NCI-H1417 (cell line): Measurements from ENCODE around the gene BMP5.

Experiments used
- DNase-seq, 3 experiments: peaks; one replicate each; lab custom pipeline; 2025; lab: John Stamatoyannopoulos, UW

Gene BMP5

GRCh38 chr6:55872866-55873265 lies 2.5 kb downstream of the BMP5 start:
- no peak for DNase-seq

DNA sequence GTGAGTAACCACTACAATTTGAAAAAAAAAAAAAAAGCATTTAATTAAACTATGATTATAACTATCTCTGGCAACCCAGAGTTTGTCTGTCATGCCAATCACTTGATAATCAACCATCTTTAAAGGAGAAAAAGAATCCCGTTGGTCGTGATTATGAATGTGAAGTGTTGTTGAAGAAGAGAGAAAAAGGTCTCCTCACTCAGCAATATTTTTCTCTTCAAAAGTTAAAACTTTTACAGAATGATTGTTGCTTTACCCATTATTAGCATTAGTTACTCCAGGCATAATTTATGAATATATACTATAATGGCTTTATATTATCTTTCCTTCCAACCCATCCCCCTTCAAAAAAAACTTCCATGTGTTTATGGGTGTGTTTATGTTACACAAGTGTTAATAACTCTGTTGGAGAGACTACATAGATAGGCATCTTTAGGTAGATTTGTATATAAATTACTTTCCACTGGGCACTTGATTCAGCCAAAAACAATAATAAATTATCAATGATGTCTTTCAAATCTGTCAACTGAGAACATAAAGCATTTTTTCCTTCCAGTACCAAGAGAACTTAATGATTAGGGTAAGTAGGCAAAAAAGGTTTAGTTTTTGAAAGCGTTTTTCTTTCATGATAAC lies 5.1 kb downstream of the BMP5 start:
- no peak for DNase-seq

- DNase-seq, result peak in 1 of 3 experiments; percentile 33
Measured at GRCh38 chr6:55869674-55870073, 5.7 kb downstream of the BMP5 start.

DNA sequence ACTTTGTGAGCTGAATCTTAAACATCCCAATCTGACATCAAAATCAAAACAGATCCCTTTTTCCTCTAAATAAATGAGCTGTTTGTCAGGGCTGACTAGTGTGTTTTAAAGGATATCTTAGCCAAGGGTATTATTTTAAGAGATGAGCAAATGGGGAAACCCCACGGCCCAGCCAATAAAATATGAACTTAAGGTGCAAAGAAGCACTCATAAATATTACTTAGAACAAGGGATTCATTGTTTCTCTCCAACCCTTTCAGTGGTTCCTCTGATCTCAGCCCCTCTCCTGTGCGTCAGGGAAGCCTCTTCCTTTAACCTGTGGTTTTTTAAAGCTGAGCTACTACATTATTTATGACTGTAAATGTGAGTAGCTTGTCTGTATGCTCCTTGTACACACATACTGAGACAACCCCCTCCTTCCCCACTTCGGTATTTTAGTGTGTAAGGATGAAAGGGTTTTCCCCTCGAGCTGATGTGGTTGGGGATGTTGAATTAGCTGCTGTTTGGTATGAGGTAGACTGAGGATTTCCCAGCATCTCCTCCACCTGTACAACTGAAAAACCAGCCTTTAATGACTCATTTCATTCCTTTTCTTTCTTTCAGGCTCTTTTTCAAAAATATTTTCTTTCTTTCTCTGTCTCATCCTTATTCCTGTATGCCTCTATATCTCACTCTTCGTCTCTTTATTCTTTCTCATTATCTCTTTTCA lies 6.5 kb downstream of the BMP5 start:
- DNase-seq, result peak; percentile 8 to 88 (median 27)

GRCh38 chr6:55868176-55868575 lies 7.2 kb downstream of the BMP5 start:
- no peak for DNase-seq

DNA sequence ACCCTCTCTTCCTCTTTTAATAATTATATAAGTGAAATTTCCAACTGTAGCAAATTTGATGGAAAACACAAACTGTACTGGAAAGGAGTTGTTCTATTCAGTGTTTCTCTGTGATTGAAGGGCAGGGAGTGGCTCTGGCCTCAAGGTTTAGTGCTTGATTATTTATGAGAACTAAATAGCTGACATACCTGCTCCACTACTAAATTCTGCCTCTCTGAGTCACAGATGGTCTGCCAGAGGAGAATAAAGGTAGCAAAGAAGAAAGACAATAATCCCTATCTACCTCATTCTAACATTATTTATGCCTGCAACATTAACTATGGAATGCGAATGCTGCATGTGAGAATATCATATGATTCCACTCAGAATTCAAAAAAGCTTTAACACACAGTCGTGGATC lies 9.3 kb downstream of the BMP5 start:
- DNase-seq, result no peak

DNA sequence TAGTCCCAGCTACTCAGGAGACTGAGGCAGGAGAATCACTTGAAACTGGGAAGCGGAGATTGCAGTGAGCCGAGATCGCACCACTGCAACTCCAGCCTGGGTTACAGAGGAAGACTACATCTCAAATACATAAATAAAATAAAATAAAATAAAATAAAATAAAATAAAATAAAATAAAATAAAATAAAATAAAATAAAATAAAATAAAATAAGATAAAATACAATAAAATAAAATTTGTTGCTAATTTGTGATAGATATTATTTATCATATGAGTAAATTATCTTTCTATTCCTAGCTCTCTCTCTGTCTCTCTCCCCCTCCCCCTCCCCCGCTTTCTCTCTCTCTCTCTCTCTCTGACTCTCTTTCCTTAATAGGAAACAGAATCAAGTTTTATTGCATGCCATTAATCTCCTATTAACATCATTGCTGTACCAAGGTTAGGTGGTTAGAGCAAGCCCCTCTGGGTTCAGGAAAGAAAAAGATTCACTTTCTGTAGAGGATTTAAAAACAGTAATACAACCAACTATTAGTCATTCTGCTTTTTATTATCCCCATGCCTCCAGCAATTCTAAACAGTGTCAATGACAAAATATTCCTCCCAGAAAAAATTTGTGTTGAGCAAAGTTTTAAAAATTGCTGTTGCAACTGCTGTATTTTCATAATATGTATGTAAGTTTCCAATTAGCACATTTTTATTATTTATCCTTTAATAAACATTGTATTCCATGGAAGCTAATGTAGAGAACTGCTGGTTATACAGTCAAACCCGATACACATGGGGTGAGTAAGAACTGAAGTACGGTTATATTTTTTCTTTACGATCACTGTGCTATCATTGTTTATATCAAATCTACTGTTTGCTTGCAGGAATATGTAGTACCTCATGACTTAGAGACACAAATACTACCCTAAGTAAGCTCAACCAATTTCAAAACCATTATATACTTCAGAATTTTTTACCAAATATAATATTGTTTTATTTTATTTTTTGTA lies 22.1 kb downstream of the BMP5 start:
- no peak for DNase-seq

DNA sequence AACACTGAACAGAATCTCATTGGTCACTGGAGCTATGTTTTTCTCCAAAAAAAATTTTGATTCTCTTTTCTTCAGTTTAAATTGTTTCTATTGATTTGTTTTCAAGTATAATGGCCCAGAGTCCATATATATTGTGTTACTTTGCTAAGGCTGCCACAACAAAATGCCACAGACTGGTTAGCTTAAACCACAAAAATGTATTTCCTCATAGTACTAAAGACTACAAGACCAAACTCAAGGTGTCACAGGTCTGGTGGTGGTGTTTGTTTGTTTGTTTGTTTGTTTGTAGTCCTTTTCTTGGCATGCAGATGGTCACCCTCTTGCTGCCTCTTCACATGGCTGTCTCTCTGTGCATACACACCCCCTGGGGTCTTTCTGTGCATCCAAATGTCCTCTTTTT lies 34.0 kb downstream of the BMP5 start:
- no peak for DNase-seq

DNA sequence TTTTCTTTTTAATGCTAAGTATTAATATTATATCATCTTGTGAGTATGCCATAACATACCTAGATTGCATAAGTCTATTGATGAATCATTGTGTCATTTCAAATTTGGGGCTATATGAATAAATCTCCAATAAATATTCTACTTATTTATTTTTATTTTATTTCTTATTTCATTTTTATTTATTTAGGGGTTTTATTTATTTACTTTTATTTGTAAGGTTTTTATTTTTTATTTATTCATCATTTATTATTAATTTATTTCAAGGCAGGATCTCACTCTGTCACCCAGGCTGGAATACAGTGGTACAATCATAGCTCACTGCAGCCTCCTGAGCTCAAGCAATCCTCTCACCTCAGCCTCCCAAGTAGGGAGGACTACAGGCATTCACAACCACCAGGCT lies 36.3 kb downstream of the BMP5 start:
- no peak for DNase-seq

- no peak for DNase-seq
Measured at GRCh38 chr6:55836945-55837344, 38.4 kb downstream of the BMP5 start.

DNA sequence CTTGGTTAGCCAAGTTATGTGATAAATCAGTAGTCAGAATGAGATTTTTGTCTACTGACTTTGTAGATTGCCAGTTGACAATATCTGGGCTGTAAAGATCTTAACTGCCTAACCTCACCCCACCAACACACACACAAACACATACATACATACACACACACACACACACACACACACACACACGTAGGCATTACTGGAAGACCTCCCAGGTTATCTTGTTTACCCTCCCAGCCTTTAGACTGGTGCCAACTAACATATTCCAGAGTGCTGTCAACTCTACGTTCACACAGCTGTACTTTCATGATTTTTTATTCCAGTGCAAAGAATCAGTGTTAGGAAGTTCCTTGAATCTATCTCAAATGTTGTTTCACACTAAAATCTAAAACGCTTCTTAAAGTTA lies 38.9 kb downstream of the BMP5 start:
- no peak for DNase-seq

DNA sequence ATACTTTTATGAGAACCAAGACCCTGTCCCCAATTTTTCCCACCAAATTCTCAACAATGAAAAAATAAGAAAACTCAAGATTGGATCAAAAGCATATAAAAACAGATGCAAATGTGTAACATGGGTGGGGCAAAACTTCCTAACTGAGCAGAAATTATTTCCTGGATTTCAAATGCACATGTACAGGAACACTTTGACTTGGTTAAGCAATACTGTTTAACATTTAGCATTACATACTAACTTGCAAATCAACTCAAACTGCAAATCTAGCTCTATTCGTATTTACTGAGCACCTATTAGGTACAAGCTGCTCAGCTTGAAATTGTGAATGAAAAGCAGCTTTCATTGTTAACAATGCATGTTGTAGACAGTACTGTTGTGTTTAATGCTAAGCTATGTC lies 40.2 kb downstream of the BMP5 start:
- DNase-seq, result no peak

GRCh38 chr6:55833284-55833683 lies 42.1 kb downstream of the BMP5 start:
- DNase-seq, result no peak

DNA sequence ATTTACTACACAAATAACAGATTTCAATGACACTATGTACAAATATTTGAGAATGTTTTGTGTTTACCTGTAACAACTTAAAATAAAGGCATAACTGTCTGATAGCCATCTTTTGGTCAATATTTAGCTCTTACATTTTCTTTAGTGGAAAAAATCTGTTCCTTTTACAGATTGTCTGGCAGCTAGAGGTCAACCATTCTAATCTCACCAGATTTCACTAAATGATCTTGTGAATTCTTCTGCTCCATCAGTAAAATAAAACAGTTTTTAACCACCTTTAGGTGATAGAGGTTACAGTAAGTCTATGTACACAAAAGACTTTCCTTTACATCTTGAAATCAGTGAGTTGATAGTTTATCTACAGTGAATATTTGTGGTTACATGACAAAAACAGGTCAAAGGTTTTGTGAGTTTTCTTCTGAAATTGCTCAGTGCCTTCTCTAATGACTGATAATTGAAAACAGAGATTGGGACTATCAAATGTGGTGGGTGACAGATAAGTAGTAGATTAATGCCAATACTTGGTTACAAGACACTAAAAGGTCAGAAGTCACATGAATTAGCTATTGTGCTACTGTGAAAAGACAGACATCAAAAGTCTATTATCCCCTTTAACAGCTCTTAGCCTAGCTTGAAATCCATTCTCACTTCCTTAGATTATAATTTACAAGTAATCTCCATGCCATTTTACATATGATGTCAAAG lies 47.4 kb downstream of the BMP5 start:
- DNase-seq, result peak in 1 of 3 experiments; percentile 14

GRCh38 chr6:55826941-55827340 lies 48.4 kb downstream of the BMP5 start:
- DNase-seq, result no peak

DNA sequence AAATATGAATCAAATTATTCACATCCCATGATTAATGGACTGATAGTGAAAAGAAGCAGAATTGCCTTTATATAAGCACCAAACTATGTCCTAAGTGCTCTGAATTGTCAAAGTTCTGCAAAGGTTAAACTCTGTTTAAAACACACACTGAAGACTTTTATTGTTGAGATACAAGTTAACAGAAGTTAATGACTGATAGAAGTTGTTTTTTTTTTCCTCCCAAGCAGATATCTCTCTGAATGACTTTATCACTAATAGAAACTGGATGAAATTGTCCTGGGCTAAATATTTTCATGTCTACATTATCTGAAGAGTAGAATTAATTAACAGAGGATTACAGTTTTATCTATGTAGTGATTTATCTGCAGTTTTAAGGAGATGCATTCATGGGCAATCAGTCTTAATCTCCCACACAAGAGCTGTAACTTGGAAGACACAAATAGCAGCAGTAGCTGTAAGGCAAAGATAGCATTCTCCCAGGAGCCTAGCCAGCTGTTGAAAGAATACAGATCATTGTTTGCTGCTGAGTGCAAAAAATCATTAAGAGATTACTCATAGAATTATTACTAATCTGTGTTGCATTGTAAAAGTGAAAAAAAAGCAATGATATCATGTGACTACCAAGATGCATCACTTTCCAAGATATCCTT lies 49.9 kb downstream of the BMP5 start:
- peak in 1 of 3 experiments; percentile 21 for DNase-seq

GRCh38 chr6:55822815-55823214 lies 52.6 kb downstream of the BMP5 start:
- no peak for DNase-seq

- DNase-seq, result no peak
Measured at GRCh38 chr6:55822005-55822404, 53.4 kb downstream of the BMP5 start.

DNA sequence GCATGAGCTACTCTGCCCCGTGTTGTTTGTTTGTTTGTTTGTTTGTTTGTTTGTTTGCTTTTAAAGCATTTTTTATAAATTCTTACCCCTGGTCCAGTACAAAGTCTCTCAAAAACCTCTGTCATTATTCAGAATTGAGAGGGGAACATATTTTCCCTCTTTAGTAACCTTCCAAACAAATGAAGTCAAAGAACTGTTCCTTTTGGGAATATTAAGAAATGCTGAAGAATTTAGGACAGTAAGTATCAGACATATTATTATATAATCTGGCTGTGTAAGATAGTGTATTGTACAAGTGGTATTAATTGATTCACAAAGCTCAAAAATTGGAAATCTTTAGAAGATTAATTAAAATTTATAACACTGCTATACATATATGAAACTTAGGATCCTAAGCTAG lies 54.7 kb downstream of the BMP5 start:
- DNase-seq, result no peak

DNA sequence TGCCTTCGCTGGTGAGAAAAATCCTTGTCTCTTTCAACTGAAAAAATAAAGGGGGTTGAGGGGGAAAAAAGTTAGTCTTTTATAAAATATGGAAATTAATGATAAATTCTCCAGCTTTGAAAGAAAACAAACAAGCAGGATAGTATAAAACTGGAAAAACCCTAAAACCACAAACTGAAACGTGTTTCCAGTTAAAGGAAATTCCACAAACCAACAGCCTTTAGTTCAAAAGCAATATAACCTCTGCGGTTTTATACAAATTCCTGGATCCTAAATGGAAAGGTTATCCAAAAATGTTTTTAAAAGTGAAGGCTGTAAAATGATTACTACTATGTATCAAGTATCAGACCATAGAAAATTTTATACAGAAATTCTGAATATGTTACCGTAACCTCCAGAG lies 55.6 kb downstream of the BMP5 start:
- DNase-seq, result no peak

GRCh38 chr6:55818482-55818881 lies 56.9 kb downstream of the BMP5 start:
- no peak for DNase-seq

GRCh38 chr6:55812509-55812908 lies 62.9 kb downstream of the BMP5 start:
- no peak for DNase-seq
